GM19397 (cell line): Measurements from ENCODE around the gene PRELID1.
A peak's percentile ranks its signal among the peaks of the same experiment; 100 is the strongest.
"Not testable (repeated sequence)": the region's sequence is repeated elsewhere in the genome, so short reads cannot be mapped to it uniquely, and the experiment has no call there.

Source experiments
- ATAC-seq: cut with Tn5 transposase; IDR thresholded peaks from one replicate; pipeline ENCODE4 v1.9.1; 2021; ENCODE audit warnings: mild to moderate bottlenecking, moderate library complexity; ENCODE audit not compliant: unreplicated experiment

The PRELID1 gene, protein sequence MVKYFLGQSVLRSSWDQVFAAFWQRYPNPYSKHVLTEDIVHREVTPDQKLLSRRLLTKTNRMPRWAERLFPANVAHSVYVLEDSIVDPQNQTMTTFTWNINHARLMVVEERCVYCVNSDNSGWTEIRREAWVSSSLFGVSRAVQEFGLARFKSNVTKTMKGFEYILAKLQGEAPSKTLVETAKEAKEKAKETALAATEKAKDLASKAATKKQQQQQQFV

GRCh38 chr5:177303121-177303924 is at the start of gene PRELID1, which contains the start of gene RAB24:
PRELID1 (plus strand) TSS chr5:177303799; CDS start chr5:177303986, 187 bp downstream.
RAB24 (minus strand) TSS chr5:177303719; CDS start chr5:177303288, 431 bp downstream.
- ATAC-seq = peak; percentile 64

GRCh38 chr5:177256296-177256695 is 47.3 kb upstream of the PRELID1 start:
- no peak for ATAC-seq

DNA sequence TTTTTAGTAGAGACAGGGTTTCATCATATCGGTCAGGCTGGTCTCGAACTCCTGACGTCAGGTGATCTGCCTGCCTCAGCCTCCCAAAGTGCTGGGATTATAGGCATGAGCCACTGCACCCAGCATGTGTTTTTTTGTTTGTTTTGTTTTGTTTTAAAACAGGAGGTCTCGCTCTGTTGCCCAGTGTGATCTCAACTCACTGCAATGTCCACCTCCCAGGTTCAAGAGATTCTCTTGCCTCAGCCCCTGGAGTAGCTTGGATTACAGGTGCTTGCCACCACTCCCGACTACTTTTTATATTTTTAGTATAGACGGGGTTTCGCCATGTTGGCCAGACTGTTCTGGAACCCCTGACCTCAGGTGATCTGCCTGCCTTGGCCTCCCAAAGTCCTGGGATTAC is 44.9 kb upstream of the PRELID1 start:
- ATAC-seq = not testable (repeated sequence)

GRCh38 chr5:177260961-177261360 is 42.6 kb upstream of the PRELID1 start:
- no peak for ATAC-seq

DNA sequence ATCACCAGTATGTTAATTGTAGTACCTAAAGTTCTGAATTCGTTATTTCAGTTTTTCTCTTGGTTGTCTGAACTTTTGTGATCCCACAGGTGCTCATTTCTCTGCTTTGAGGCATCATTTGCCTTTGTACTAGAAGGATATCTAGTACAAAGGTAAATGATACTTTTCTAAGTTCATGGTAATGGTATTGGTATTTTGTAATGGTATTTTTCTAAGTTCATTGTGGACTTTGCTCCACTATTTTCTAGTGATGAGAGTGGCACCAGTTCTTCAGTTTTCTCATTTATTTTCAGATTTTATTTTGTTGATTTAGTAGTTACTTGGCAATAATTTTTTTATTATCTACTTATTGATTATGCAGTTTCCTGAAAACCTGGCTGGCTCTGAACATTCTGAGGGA is 42.1 kb upstream of the PRELID1 start:
- ATAC-seq = no peak

DNA sequence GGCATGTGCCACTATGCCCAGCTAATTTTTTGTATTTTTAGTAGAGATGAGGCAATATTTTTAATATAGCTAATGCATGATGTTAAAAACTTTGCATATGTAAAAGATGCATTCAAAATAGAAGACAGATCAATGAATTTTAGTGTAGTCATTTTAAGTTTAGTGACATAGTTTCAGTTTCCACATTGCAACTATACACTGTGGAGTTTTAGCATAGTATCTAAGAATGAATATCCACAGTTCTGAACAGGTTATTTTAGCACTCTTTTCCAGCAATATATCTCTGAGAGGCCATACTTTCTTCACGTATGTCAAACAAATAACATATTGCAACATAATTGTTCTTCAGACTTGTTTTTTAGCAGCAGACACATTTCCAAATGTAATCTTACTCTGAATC is 39.4 kb upstream of the PRELID1 start:
- ATAC-seq = no peak

- ATAC-seq = no peak
Measured at GRCh38 chr5:177265395-177265794, 38.2 kb upstream of the PRELID1 start.

- ATAC-seq = no peak
Measured at GRCh38 chr5:177269232-177269895, 34.2 kb upstream of the PRELID1 start.

DNA sequence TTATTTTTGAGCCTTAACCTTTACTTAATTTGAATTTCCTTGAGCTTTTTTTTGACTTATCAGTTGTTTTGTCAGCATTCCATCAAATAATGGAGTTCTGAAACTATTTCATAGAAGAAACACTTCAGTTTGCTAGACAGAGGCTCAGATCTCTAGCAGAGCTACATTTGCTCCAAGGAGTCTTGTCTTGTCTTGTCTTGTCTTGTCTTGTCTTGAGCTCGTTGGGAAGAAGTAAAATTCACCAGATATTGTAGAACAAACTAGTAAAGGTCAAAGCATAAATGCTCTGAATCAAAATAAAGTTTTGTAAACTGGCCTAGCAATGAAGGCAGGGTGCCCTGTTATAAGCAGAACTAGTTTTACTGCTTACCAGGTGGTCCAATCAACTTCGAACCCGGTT is 33.6 kb upstream of the PRELID1 start:
- no peak for ATAC-seq

GRCh38 chr5:177270653-177271052 is 32.9 kb upstream of the PRELID1 start:
- no peak for ATAC-seq

DNA sequence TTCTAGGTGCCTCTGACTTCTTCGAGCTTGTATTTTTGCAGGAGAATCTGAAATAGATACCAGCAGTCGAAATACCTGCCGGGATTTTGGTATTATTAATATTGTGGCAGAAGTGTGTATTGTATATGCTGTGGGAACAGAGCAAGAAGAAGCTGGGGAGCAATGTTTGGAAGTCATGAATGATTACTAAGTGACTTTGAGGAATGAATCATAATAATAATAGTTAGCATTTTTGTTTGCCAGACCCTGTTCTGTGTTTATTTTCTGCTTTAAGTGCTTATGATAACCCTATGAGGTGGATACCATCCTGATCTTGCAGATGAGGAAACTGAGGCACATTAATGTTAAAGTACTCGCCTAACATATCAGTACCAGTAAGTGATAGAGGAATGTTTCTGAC is 32.5 kb upstream of the PRELID1 start:
- ATAC-seq = no peak

- ATAC-seq = no peak
Measured at GRCh38 chr5:177275883-177276282, 27.7 kb upstream of the PRELID1 start.

- no peak for ATAC-seq
Measured at GRCh38 chr5:177276886-177277285, 26.7 kb upstream of the PRELID1 start.

GRCh38 chr5:177288191-177288590 is 15.4 kb upstream of the PRELID1 start:
- no peak for ATAC-seq

DNA sequence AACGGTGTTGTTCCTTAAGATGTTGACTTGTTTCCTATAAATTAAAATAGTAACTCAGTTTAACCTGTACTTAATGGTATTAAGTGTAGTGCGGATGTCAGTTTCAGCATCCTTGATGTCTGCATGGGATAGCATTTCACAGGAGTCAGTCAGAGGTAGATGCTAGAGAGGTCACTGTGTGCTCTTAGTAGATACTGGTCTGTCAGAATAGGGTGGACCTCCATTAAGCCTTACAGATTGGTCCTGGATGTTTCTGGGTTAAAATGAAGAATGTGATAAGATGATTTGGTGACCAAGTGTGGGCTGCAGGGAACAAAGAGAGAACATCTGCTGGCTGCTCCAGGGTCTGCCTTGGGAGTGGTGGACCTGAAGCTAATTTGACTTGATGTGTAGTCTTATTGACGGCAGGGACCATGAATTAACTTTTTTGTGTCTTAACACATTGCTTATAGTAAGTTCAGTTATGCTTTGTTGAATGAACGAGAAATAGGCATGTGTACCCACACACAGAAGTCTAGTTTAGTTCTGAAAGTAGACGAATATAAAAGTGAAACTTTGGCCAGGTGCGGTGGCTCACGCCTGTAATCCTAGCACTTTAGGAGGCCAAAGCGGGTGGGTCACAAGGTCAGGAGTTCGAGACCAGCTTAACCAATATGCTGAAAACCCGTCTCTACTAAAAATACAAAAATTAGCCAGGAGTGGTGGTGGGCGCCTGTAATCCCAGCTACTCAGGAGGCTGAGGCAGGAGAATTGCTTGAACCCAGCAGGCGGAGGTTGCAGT is 12.6 kb upstream of the PRELID1 start:
- no peak for ATAC-seq

GRCh38 chr5:177291735-177292134 is 11.9 kb upstream of the PRELID1 start:
- ATAC-seq = no peak

GRCh38 chr5:177293819-177294581 is 9.6 kb upstream of the PRELID1 start:
- no peak for ATAC-seq

DNA sequence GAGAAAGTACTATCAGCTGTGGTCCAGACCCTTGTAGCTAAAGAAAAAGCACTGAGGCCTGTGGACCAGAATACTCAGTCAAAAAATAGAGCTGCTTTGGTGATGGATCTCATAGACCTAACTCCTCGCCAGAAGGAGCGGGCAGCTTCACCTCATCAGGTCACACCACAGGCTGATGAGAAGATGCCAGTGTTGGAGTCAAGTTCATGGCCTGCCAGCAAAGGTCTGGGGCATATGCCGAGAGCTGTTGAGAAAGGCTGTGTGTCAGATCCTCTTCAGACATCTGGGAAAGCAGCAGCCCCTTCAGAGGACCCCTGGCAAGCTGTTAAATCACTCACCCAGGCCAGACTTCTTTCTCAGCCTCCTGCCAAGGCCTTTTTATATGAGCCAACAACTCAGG is 9.0 kb upstream of the PRELID1 start:
- ATAC-seq = no peak

GRCh38 chr5:177295924-177296323 is 7.7 kb upstream of the PRELID1 start:
- no peak for ATAC-seq

DNA sequence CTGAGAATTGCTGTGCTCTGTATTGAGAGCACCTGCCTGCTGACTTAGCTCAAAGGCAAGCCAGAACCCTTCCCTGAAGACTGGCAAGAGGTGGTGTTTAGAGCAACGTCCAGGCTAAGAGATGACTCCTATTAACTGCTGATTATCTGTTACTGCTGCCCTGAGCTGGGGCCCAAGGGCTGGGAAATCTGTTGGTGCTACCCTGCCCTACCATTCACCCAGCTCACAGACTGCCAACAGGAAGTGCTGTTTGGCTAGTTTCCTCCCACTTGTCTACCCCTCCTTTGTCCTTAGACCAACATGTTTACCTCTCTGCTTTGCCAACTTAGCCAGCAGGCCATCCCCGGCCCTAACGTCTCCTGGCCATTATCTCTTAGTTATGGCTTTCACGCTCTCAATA is 7.0 kb upstream of the PRELID1 start:
- no peak for ATAC-seq
